H1 (cell line): ENCODE results near the gene ATG7. TPM values are rescaled to one million over a fixed set of nuclear protein-coding genes. Genes with fewer than 3 reads are reported as not detected.

Experiments used
- CTBP2 ChIP-seq: IDR thresholded peaks from 2 replicates; pipeline ENCODE4 v1.7.0; 2011; ENCODE audit warnings: borderline replicate concordance, mild to moderate bottlenecking, moderate library complexity, mixed read lengths, low read length; ENCODE audit not compliant: insufficient read depth, insufficient read length
- KDM5A ChIP-seq: fragments of 200-600 bp; IDR thresholded peaks from 2 replicates; pipeline ENCODE4 v1.7.1; 2012; ENCODE audit warnings: mild to moderate bottlenecking, low read length, inconsistent platforms, mixed read lengths
- POLR2A ChIP-seq, 2 experiments: IDR thresholded peaks; 1 replicate in 1 of 2; 2 replicates in 1 of 2; pipeline ENCODE4 v1.6.1; 2011; ENCODE audit warnings: low read depth in 2 of 2, low read length in 2 of 2, mild to moderate bottlenecking in 2 of 2; ENCODE audit errors: control extremely low read depth in 1 of 2
- SIN3A ChIP-seq, 2 experiments: IDR thresholded peaks in 1 of 2; conservative IDR thresholded peaks in 1 of 2; 2 replicates each; pipeline ENCODE4 v1.6.1; 2011 to 2012; ENCODE audit warnings: low read length in 2 of 2, improper control_type of control experiment in 1 of 2, low read depth in 1 of 2, mild to moderate bottlenecking in 1 of 2
- TBP ChIP-seq: IDR thresholded peaks from 2 replicates; pipeline ENCODE4 v1.6.1; 2011; ENCODE audit warnings: low read depth, low read length, improper control_type of control experiment
- polyA plus RNA-seq, 7 experiments: library from polyadenylated mRNA; depleted of rRNA in 3 of 7; stranded (reverse) in 5 of 7; unstranded in 2 of 7; fragments of >200 nt in 5 of 7; fragments of 200-250 nt in 2 of 7; gene quantifications; 1 replicate in 5 of 7; 2 replicates in 1 of 7; 4 replicates in 1 of 7; pipeline versions ENCODE4 v1.2.1 to v1.2.3, GENCODE V29; 2011 to 2013; ENCODE audit warnings: missing spikeins in 2 of 7, mixed read lengths in 2 of 7
- total RNA-seq: library from RNA; stranded (reverse); fragmentation: NEBNext Ultra II Directional; extraction: Animal tissue kit (Norgen Biotek cat#: 25700); gene quantifications from 2 replicates; pipeline ENCODE4 v1.2.1, GENCODE V29; 2021
- TF ChIP-seq, protein P1 (sequence below): fragments of 300-600 bp; sonication (generic); IDR thresholded peaks from 2 replicates; pipeline ENCODE4 v1.7.1; 2012; ENCODE audit warnings: low read length, moderate library complexity, mild to moderate bottlenecking, inconsistent platforms; ENCODE audit not compliant: insufficient replicate concordance

Gene ATG7
- total and polyA plus RNA-seq, 2 of the 8 experiments (the other 6 are each of a cell fraction or from before 2014, with no cell fraction given), result 15.0 to 19.1 TPM

DNA sequence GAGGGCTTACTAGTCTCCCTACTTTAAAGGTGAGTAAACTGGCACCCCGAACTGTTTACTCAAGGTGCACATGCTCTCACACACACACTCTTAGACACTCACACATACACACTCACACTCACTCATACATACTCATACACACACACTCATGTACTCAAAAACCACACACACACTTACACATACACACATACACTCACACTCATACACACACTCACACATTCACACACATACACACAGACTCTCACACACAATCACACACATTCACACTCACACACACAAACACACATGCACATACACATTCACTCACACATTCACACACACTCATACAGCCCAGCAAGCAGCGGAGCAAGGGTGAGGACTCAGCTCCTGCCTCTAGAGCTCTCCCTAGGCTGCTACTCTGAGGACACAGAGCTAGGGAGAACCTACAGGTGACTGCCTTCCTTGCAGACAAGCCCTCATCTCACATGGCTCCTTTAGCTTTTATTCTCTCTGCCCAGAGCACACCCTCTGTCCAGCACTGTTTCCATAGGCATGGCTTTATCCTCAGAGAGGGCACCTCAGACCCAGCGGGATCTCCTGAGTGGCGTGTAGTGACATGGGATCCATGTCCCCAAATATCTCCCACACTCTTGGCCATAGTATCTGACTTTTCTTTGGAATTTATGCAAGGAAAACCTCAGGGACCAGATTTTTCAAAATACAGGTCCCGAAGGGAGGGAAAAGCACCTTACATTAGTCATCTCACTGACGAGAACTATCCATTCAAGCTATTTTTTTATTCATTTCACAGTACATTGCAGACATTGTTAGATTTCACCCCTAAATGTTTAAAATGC, 26.2 kb upstream of the ATG7 start (continued):
- TF ChIP-seq, protein P1, sequence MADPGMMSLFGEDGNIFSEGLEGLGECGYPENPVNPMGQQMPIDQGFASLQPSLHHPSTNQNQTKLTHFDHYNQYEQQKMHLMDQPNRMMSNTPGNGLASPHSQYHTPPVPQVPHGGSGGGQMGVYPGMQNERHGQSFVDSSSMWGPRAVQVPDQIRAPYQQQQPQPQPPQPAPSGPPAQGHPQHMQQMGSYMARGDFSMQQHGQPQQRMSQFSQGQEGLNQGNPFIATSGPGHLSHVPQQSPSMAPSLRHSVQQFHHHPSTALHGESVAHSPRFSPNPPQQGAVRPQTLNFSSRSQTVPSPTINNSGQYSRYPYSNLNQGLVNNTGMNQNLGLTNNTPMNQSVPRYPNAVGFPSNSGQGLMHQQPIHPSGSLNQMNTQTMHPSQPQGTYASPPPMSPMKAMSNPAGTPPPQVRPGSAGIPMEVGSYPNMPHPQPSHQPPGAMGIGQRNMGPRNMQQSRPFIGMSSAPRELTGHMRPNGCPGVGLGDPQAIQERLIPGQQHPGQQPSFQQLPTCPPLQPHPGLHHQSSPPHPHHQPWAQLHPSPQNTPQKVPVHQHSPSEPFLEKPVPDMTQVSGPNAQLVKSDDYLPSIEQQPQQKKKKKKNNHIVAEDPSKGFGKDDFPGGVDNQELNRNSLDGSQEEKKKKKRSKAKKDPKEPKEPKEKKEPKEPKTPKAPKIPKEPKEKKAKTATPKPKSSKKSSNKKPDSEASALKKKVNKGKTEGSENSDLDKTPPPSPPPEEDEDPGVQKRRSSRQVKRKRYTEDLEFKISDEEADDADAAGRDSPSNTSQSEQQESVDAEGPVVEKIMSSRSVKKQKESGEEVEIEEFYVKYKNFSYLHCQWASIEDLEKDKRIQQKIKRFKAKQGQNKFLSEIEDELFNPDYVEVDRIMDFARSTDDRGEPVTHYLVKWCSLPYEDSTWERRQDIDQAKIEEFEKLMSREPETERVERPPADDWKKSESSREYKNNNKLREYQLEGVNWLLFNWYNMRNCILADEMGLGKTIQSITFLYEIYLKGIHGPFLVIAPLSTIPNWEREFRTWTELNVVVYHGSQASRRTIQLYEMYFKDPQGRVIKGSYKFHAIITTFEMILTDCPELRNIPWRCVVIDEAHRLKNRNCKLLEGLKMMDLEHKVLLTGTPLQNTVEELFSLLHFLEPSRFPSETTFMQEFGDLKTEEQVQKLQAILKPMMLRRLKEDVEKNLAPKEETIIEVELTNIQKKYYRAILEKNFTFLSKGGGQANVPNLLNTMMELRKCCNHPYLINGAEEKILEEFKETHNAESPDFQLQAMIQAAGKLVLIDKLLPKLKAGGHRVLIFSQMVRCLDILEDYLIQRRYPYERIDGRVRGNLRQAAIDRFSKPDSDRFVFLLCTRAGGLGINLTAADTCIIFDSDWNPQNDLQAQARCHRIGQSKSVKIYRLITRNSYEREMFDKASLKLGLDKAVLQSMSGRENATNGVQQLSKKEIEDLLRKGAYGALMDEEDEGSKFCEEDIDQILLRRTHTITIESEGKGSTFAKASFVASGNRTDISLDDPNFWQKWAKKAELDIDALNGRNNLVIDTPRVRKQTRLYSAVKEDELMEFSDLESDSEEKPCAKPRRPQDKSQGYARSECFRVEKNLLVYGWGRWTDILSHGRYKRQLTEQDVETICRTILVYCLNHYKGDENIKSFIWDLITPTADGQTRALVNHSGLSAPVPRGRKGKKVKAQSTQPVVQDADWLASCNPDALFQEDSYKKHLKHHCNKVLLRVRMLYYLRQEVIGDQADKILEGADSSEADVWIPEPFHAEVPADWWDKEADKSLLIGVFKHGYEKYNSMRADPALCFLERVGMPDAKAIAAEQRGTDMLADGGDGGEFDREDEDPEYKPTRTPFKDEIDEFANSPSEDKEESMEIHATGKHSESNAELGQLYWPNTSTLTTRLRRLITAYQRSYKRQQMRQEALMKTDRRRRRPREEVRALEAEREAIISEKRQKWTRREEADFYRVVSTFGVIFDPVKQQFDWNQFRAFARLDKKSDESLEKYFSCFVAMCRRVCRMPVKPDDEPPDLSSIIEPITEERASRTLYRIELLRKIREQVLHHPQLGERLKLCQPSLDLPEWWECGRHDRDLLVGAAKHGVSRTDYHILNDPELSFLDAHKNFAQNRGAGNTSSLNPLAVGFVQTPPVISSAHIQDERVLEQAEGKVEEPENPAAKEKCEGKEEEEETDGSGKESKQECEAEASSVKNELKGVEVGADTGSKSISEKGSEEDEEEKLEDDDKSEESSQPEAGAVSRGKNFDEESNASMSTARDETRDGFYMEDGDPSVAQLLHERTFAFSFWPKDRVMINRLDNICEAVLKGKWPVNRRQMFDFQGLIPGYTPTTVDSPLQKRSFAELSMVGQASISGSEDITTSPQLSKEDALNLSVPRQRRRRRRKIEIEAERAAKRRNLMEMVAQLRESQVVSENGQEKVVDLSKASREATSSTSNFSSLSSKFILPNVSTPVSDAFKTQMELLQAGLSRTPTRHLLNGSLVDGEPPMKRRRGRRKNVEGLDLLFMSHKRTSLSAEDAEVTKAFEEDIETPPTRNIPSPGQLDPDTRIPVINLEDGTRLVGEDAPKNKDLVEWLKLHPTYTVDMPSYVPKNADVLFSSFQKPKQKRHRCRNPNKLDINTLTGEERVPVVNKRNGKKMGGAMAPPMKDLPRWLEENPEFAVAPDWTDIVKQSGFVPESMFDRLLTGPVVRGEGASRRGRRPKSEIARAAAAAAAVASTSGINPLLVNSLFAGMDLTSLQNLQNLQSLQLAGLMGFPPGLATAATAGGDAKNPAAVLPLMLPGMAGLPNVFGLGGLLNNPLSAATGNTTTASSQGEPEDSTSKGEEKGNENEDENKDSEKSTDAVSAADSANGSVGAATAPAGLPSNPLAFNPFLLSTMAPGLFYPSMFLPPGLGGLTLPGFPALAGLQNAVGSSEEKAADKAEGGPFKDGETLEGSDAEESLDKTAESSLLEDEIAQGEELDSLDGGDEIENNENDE, result no peak
- no peak for TF ChIP-seq POLR2A (IDR thresholded peaks at IDR 0.05; ENCODE audit: control extremely low read depth in 1 of 2, low read depth in 2 of 2, low read length in 2 of 2)
- no peak for TF ChIP-seq KDM5A
- no peak for TF ChIP-seq CTBP2
- no peak for TF ChIP-seq TBP
- no peak for TF ChIP-seq SIN3A (conservative IDR thresholded peaks at IDR 0.05 in 1 of 2, IDR thresholded peaks at IDR 0.05 in 1 of 2; ENCODE audit: low read depth in 1 of 2, low read length in 2 of 2)
